GM12864 (cell line): Measurements from ENCODE around the gene LSM14B.

ENCODE experiments used
- DNase-seq: peaks from one replicate; pipeline ENCODE4 v3.0.0-alpha.2; 2011; ENCODE audit warnings: low read depth
- H3K4me3 ChIP-seq: 2 replicates; pipeline ENCODE4 v1.5.1; 2011; ENCODE audit warnings: mild to moderate bottlenecking, low read depth, low read length, control low read depth
- CTCF ChIP-seq: IDR thresholded peaks from 2 replicates; pipeline ENCODE4 v1.5.1; 2011; ENCODE audit warnings: low read depth, mild to moderate bottlenecking, moderate library complexity, low read length, control low read depth, inconsistent platforms; ENCODE audit errors: missing control alignments

LSM14B gene

DNA sequence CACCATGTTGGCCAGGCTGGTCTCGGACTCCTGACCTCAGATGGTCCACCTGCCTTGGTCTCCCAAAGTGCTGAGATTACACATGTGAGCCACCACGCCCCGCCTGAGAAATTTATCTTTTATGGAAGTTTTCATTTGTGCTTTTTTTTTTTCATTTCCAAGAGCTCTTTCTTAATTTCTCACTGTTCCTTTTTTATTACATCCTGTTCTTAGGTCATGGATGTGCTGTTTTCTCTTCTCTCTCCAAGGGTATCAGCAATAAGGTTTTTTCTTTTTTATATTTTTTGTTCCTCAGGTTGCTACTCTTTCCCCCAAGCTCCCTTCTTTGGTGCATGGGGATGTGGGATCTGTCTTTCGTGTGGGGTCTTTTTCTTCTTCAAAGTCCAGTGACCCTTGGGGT is 21.2 kb upstream of the LSM14B start:
- DNase-seq = no peak
- no peak for TF ChIP-seq CTCF
- H3K4me3 ChIP-seq = no peak overlapping the region

DNA sequence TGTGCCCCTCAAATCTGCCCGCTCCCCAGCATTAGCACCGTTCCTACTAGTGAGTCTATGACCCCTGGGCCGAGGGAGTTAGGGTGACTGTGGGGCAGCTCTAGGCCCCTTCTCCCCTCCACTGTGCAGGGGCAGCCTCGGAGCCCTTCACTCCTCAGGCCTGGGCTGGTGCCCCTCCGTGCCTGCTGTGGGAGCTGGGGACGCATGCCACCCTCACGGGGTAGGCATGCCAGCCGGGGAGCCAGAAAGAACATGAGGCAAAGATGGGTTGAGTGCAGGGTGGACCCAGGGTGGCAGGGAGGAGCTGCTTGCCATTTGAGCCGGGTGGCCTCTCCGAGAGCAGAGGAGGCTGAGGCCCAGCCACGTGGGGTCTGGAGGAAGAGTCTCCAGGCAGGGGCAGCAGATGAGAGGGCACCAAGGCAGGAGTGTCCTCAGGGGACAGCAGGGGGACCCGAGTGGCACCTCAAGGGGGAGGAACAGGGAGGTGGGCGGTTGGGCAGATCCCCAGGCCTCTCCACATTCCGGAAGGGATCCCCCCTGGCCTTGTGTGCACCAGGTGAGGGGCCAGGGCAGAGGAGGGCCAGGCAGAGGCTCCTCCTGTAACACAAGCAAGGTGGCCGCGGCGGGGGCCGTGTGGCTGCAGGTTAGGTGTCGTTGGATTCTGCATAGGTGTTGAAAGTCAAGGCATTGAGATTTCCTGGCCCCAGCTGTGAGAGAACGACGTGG is 18.6 kb upstream of the LSM14B start:
- no peak for DNase-seq
- TF ChIP-seq CTCF = no peak
- H3K4me3 ChIP-seq = no peak overlapping the region

- TF ChIP-seq CTCF = no peak
- H3K4me3 ChIP-seq = no peak overlapping the region
- no peak for DNase-seq
Observed at GRCh38 chr20:62104234-62104789, 18.0 kb upstream of the LSM14B start.

DNA sequence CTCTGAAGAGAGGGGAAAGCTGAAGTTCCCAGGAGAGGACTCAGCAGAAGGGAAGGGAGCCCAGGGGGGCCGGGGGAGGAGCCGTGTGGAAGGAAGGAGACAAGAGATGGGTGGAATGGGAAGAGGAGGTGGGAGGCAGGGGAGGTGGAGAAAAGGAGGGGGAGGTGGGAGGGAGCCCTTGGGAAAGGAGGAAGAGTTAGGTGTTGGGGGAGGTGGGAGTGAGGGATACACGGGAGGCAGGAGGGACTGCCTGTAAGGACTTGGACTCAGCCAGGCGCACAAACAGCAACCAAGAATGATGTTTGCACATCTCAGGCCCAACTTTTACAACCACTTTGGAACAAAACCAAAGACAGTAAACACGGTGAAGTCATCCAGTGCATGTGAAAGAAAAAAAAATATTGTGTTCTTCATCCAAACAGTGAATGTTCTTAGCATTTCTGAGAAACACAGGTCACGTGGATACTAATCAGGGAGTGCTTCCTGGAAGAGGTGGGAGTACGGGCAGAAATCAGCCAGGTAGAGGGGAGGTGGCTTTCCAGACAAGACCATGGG is 17.4 kb upstream of the LSM14B start:
- no peak overlapping the region for H3K4me3 ChIP-seq
- no peak for TF ChIP-seq CTCF
- DNase-seq = no peak

DNA sequence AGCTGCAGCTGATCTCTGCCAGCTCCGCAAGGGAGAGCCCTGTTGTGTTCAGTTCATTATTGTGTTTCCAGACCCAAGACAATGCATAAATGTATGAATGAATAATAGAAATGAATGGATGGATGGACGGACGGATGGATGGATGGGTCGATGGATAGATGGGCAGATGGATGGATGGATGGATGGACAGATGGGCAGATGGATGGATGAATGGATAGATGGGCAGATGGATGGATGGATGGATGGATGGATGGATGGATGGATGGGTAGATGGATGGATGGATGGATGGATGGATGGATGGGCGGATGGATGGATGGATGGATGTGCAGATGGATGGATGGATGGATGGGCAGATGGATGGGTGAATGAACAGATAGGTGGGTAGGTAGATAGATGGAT is 16.7 kb upstream of the LSM14B start:
- H3K4me3 ChIP-seq = no peak overlapping the region
- no peak for TF ChIP-seq CTCF

DNA sequence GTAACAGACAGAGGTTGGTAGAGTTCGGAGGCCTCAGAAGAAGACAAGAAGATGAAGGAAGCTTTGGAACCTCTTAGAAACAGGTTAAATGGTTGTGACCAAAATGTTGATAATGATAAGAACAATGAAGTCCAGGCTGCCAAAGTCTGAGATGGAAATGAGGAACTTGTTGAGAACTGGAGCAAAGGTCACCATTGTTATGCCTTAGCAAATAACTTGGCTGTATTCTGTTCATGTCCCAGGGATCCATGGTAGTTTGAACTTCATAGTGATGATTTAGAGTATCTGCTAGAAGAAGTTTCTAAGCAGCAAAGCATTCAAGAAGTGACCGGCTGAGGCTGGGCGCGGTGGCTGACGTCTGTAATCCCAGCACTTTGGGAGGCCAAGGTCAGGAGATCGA is 11.1 kb upstream of the LSM14B start:
- no peak for TF ChIP-seq CTCF
- H3K4me3 ChIP-seq = no peak overlapping the region
- no peak for DNase-seq

More for the DNA sequence above, 16.7 kb upstream of the LSM14B start:
- DNase-seq = no peak
